H1 (cell line): ENCODE results near the gene RAP1A. TPM values are rescaled to one million over a fixed set of nuclear protein-coding genes. Genes with fewer than 3 reads are reported as not detected.
A peak's percentile ranks its signal among the peaks of the same experiment; 100 is the strongest.

Source experiments
- CTCF ChIA-PET: fragments of 300-600 bp; sonication (Branson Sonifier 250); formaldehyde crosslinking; loops from one replicate; lab custom pipeline; 2021; ENCODE audit not compliant: partially characterized antibody; lab: Charles Lee
- POLR2A ChIA-PET: fragments of 300-600 bp; sonication (Branson Sonifier 250); formaldehyde crosslinking; loops from one replicate; lab custom pipeline; 2021; ENCODE audit warnings: inconsistent platforms; ENCODE audit not compliant: partially characterized antibody; lab: Charles Lee
- DNase-seq, 2 experiments: peaks; one replicate each; pipeline versions ENCODE4 v3.0.0 to v3.0.0-alpha.2; 2010 to 2022; ENCODE audit warnings: low spot score in 2 of 2, low read depth in 1 of 2, mixed read lengths in 1 of 2
- FAIRE-seq: peaks from 2 replicates; lab custom pipeline; 2011; peaks lifted over from hg19 to GRCh38; lab: Jason Lieb, UNC
- H2AFZ ChIP-seq: 2 replicates; pipeline ENCODE4 v1.8.1; 2012; ENCODE audit warnings: low read length, inconsistent platforms
- H2AK5ac ChIP-seq: 2 replicates; pipeline ENCODE4 v1.6.1; 2013; ENCODE audit warnings: low read depth, low read length
- H2BK120ac ChIP-seq: replicated peaks from 2 replicates; pipeline ENCODE3; 2013; ENCODE audit warnings: low read depth, low read length, inconsistent platforms
- H2BK12ac ChIP-seq: 2 replicates; pipeline ENCODE4 v1.6.1; 2013; ENCODE audit warnings: low read depth, low read length
- H2BK15ac ChIP-seq: 2 replicates; pipeline ENCODE4 v1.6.1; 2013; ENCODE audit warnings: low read length
- H2BK20ac ChIP-seq: 2 replicates; pipeline ENCODE4 v1.6.1; 2013; ENCODE audit warnings: low read length
- H2BK5ac ChIP-seq: 2 replicates; pipeline ENCODE4 v1.6.1; 2013; ENCODE audit warnings: low read depth, low read length
- H3K14ac ChIP-seq: 2 replicates; pipeline ENCODE4 v1.6.1; 2013; ENCODE audit warnings: inconsistent platforms; ENCODE audit not compliant: insufficient read length
- H3K18ac ChIP-seq: 2 replicates; pipeline ENCODE4 v1.6.1; 2013; ENCODE audit warnings: low read length; ENCODE audit errors: extremely low read depth
- H3K23ac ChIP-seq: 2 replicates; pipeline ENCODE4 v1.6.1; 2013; ENCODE audit warnings: inconsistent platforms; ENCODE audit not compliant: insufficient read length
- H3K23me2 ChIP-seq: 2 replicates; pipeline ENCODE4 v1.6.1; 2013; ENCODE audit warnings: low read depth, low read length
- H3K27ac ChIP-seq: 2 replicates; pipeline ENCODE4 v1.6.1; 2011; ENCODE audit warnings: low read depth, low read length, inconsistent platforms
- H3K27me3 ChIP-seq, 4 experiments: replicated peaks in 1 of 4; 1 replicate in 1 of 4; 2 replicates in 3 of 4; pipeline versions ENCODE4 v1.6.1 to v1.8.1; 2011 to 2013; ENCODE audit warnings: low read length in 3 of 4, mild to moderate bottlenecking in 3 of 4, inconsistent platforms in 2 of 4, mixed read lengths in 2 of 4, moderate library complexity in 1 of 4; ENCODE audit not compliant: control insufficient read depth in 3 of 4, insufficient read depth in 3 of 4; ENCODE audit errors: extremely low read depth in 1 of 4
- H3K36me3 ChIP-seq, 4 experiments: 2 replicates each; pipeline versions ENCODE4 v1.6.1 to v1.8.1; 2011 to 2013; ENCODE audit warnings: mild to moderate bottlenecking in 4 of 4, low read length in 3 of 4, moderate library complexity in 2 of 4, control low read depth in 1 of 4, inconsistent platforms in 1 of 4; ENCODE audit not compliant: insufficient read depth in 4 of 4, control insufficient read depth in 2 of 4
- H3K4ac ChIP-seq: replicated peaks from 2 replicates; pipeline ENCODE3; 2013; ENCODE audit warnings: low read length, low read depth, mixed read lengths, inconsistent platforms; ENCODE audit not compliant: insufficient read length
- H3K4me1 ChIP-seq, 4 experiments: replicated peaks in 1 of 4; 1 replicate in 1 of 4; 2 replicates in 3 of 4; pipeline versions ENCODE4 v1.6.1 to v1.8.1; 2011 to 2013; ENCODE audit warnings: low read length in 3 of 4, inconsistent platforms in 2 of 4, mixed read lengths in 1 of 4; ENCODE audit not compliant: insufficient read depth in 4 of 4, control insufficient read depth in 3 of 4
- H3K4me2 ChIP-seq, 2 experiments: 2 replicates each; pipeline versions ENCODE4 v1.6.1 to v1.8.1; 2011 to 2013; ENCODE audit warnings: low read depth in 2 of 2, low read length in 2 of 2, control low read depth in 1 of 2, inconsistent platforms in 1 of 2, mild to moderate bottlenecking in 1 of 2; ENCODE audit not compliant: insufficient read depth in 1 of 2
- H3K4me3 ChIP-seq, 4 experiments: fragments of 200-600, 300-600 bp in 1 of 4; sonication (generic), shearing (Covaris generic), sonication (Bioruptor Twin) in 1 of 4; 2 replicates each; pipeline versions ENCODE4 v1.5.1 to v1.8.1; 2011 to 2016; ENCODE audit warnings: low read length in 4 of 4, low read depth in 3 of 4, control low read depth in 2 of 4, inconsistent platforms in 2 of 4, mild to moderate bottlenecking in 2 of 4, mixed read lengths in 1 of 4, moderate library complexity in 1 of 4; ENCODE audit not compliant: insufficient read depth in 2 of 4; ENCODE audit errors: extremely low read depth in 1 of 4
- H3K56ac ChIP-seq: replicated peaks from 2 replicates; pipeline ENCODE3; 2013; ENCODE audit warnings: low read depth, mild to moderate bottlenecking, mixed read lengths, low read length, inconsistent platforms; ENCODE audit not compliant: insufficient read length
- H3K79me1 ChIP-seq: 2 replicates; pipeline ENCODE4 v1.6.1; 2013; ENCODE audit warnings: low read depth, low read length, control low read depth
- H3K79me2 ChIP-seq, 2 experiments: 2 replicates each; pipeline versions ENCODE4 v1.6.1 to v1.8.1; 2012 to 2013; ENCODE audit warnings: low read length in 2 of 2, mild to moderate bottlenecking in 2 of 2, inconsistent platforms in 1 of 2; ENCODE audit not compliant: insufficient read depth in 2 of 2, control insufficient read depth in 1 of 2
- H3K9ac ChIP-seq, 4 experiments: replicated peaks in 1 of 4; 1 replicate in 1 of 4; 2 replicates in 3 of 4; pipeline versions ENCODE4 v1.6.1 to v1.8.1; 2011 to 2013; ENCODE audit warnings: low read depth in 3 of 4, low read length in 3 of 4, control low read depth in 2 of 4, mild to moderate bottlenecking in 2 of 4, moderate library complexity in 2 of 4, inconsistent platforms in 1 of 4; ENCODE audit errors: extremely low read depth in 1 of 4
- H3K9me3 ChIP-seq, 2 experiments: 2 replicates each; pipeline versions ENCODE4 v1.6.1 to v1.8.1; 2012 to 2013; ENCODE audit warnings: mild to moderate bottlenecking in 2 of 2, moderate library complexity in 2 of 2, control low read depth in 1 of 2, inconsistent platforms in 1 of 2, low read depth in 1 of 2, low read length in 1 of 2, mixed read lengths in 1 of 2; ENCODE audit not compliant: insufficient read depth in 2 of 2
- H4K20me1 ChIP-seq, 2 experiments: replicated peaks in 1 of 2; 2 replicates each; pipeline versions ENCODE3 to v1.8.1; 2011 to 2013; ENCODE audit warnings: inconsistent platforms in 2 of 2, low read length in 2 of 2, mild to moderate bottlenecking in 1 of 2; ENCODE audit not compliant: insufficient read depth in 2 of 2, control insufficient read depth in 1 of 2
- H4K5ac ChIP-seq: 2 replicates; pipeline ENCODE4 v1.6.1; 2013; ENCODE audit warnings: low read length, low read depth, mixed read lengths, inconsistent platforms; ENCODE audit not compliant: insufficient read length
- H4K8ac ChIP-seq: 2 replicates; pipeline ENCODE4 v1.8.0; 2013; ENCODE audit warnings: mild to moderate bottlenecking, moderate library complexity, low read length, inconsistent platforms; ENCODE audit not compliant: insufficient read depth; ENCODE audit errors: extremely low read depth
- H4K91ac ChIP-seq: replicated peaks from 2 replicates; pipeline ENCODE3; 2013; ENCODE audit warnings: low read length, mixed read lengths, inconsistent platforms; ENCODE audit not compliant: insufficient read length
- ASH2L ChIP-seq: fragments of 200-600, 300-600 bp; sonication (generic); IDR thresholded peaks from one replicate; pipeline ENCODE4 v1.7.1; 2017; ENCODE audit warnings: low read length
- FOSL1 ChIP-seq: IDR thresholded peaks from 2 replicates; pipeline ENCODE4 v1.6.1; 2011; ENCODE audit warnings: mild to moderate bottlenecking, low read depth, low read length, moderate library complexity; ENCODE audit not compliant: insufficient read depth
- GTF2F1 ChIP-seq: IDR thresholded peaks from 2 replicates; pipeline ENCODE4 v1.6.1; 2012; ENCODE audit warnings: low read depth, low read length, improper control_type of control experiment, borderline replicate concordance
- JUND ChIP-seq: IDR thresholded peaks from 2 replicates; pipeline ENCODE4 v1.6.1; 2011; ENCODE audit warnings: mild to moderate bottlenecking, improper control_type of control experiment, low read length
- PHF8 ChIP-seq: fragments of 200-600 bp; sonication (generic); conservative IDR thresholded peaks from 2 replicates; pipeline ENCODE4 v1.7.1; 2012; ENCODE audit warnings: low read depth, mild to moderate bottlenecking, inconsistent platforms, low read length, moderate library complexity
- POLR2AphosphoS5 ChIP-seq: IDR thresholded peaks from 2 replicates; pipeline ENCODE4 v1.6.1; 2011; ENCODE audit warnings: low read depth, low read length
- RAD21 ChIP-seq, 2 experiments: IDR thresholded peaks in 1 of 2; conservative IDR thresholded peaks in 1 of 2; 2 replicates each; pipeline ENCODE4 v1.6.1; 2011; ENCODE audit warnings: low read depth in 2 of 2, low read length in 2 of 2, improper control_type of control experiment in 1 of 2, inconsistent platforms in 1 of 2, mild to moderate bottlenecking in 1 of 2, moderate library complexity in 1 of 2
- RXRA ChIP-seq: IDR thresholded peaks from 2 replicates; pipeline ENCODE4 v1.6.1; 2011; ENCODE audit warnings: low read depth, mild to moderate bottlenecking, low read length, moderate library complexity; ENCODE audit not compliant: insufficient read depth
- SP2 ChIP-seq: IDR thresholded peaks from 2 replicates; pipeline ENCODE4 v1.6.1; 2012; ENCODE audit warnings: mild to moderate bottlenecking, low read length, inconsistent platforms
- SUZ12 ChIP-seq: fragments of 200-600 bp; sonication (generic); IDR thresholded peaks from 2 replicates; pipeline ENCODE4 v1.6.1; 2012; ENCODE audit warnings: mild to moderate bottlenecking, inconsistent platforms, low read length, moderate library complexity, mixed read lengths
- TAF1 ChIP-seq: IDR thresholded peaks from 2 replicates; pipeline ENCODE4 v1.6.1; 2011; ENCODE audit warnings: mild to moderate bottlenecking, low read depth, low read length
- WGBS, 2 experiments: shearing (Covaris generic) in 1 of 2; methylation state at CpG; one replicate each; pipeline versions ENCODE4 v1.1.6 to v1.1.7; 2013 to 2015; ENCODE audit warnings: low lambda C conversion rate in 2 of 2, mixed read lengths in 2 of 2, inconsistent platforms in 1 of 2, low coverage in 1 of 2, missing lambda C conversion rate in 1 of 2; ENCODE audit not compliant: insufficient replicate concordance in 2 of 2, insufficient coverage in 1 of 2, insufficient read length in 1 of 2; ENCODE audit errors: extremely low coverage in 1 of 2, missing lambda C conversion rate in 1 of 2; 5-methylcytosine and 5-hydroxymethylcytosine counted together
- polyA plus RNA-seq, 7 experiments: library from polyadenylated mRNA; depleted of rRNA in 3 of 7; stranded (reverse) in 5 of 7; unstranded in 2 of 7; fragments of >200 nt in 5 of 7; fragments of 200-250 nt in 2 of 7; gene quantifications; 1 replicate in 5 of 7; 2 replicates in 1 of 7; 4 replicates in 1 of 7; pipeline versions ENCODE4 v1.2.1 to v1.2.3, GENCODE V29; 2011 to 2013; ENCODE audit warnings: missing spikeins in 2 of 7, mixed read lengths in 2 of 7
- total RNA-seq: library from RNA; stranded (reverse); fragmentation: NEBNext Ultra II Directional; extraction: Animal tissue kit (Norgen Biotek cat#: 25700); gene quantifications from 2 replicates; pipeline ENCODE4 v1.2.1, GENCODE V29; 2021

RAP1A gene
- total and polyA plus RNA-seq, 2 of the 8 experiments (the other 6 are each of a cell fraction or from before 2014, with no cell fraction given), result 10.9 to 35.8 TPM

DNA sequence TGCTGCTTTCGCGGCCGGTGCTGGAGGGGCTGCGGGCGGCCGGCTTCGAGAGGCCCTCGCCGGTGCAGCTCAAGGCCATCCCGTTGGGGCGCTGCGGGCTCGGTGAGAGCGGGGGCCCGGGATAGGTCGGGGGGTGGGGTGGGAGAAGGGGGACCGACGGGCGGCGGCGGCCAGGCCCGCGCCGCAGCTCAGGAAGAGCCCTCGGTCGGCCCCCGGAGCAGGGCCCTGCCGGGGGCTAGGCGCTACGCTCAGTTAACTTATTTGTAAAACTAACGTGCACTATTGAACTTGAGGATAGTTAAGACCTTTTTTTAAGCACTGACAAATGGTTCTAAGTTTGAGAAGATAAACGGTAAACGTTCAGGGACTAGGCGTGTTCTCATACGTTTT is 136.5 kb downstream of the RAP1A start:
- Histone ChIP-seq H3K4me3 (peak overlapping the region; percentile 89 to 93 (median 91)), H2BK120ac (no peak overlapping the region), H4K5ac (peak overlapping the region; percentile 61), H2BK5ac (peak overlapping the region; percentile 57; the same call in 1 of the 2 replicates), H4K91ac (peak overlapping the region; percentile 71), H3K23me2 (0 out of 2 replicates have a peak, but pooled peaks cover 2% of the 10 kb centered on the region), H3K79me2 (peaks cover 3 to 32% of the 10 kb centered on the region in 2 experiments; a peak in 3 of 4 replicates), H3K27me3 (no peaks in the 10 kb centered on the region), H2BK15ac (no peak overlapping the region), H4K8ac (peak overlapping the region; percentile 93; the same call in 1 of the 2 replicates), H3K23ac (no peak overlapping the region), H2AK5ac (no peak overlapping the region), H2BK20ac (no peak overlapping the region), H2AFZ (no peak overlapping the region; the same call in 1 of the 2 replicates), H3K18ac (peak overlapping the region; percentile 62; the same call in 1 of the 2 replicates), H2BK12ac (no peak overlapping the region), H3K4me1 (peaks cover 0 to 3% (median 0%) of the 10 kb centered on the region in 4 experiments; a peak in 1 of 7 replicates), H4K20me1 (no peaks in the 10 kb centered on the region), H3K4ac (no peak overlapping the region), H3K4me2 (peak overlapping the region; percentile 91 to 92), H3K36me3 (peaks cover 4 to 32% (median 10%) of the 10 kb centered on the region in 4 experiments; a peak in 7 of 8 replicates), H3K27ac (peak overlapping the region; percentile 86; the same call in 1 of the 2 replicates), H3K9ac (peak overlapping the region; percentile 82 to 97 (median 96); a peak in 6 of 7 replicates), H3K56ac (peak overlapping the region; percentile 73), H3K79me1 (peaks cover 2% of the 10 kb centered on the region; the same call in 1 of the 2 replicates), H3K9me3 (no peaks in the 10 kb centered on the region), H3K14ac (no peak overlapping the region)
- WGBS, 2 experiments, result 2% methylated on average over 25 of the region's 35 CpGs; no CpG with 5 or more reads in 1 of the 2 experiments
- TF ChIP-seq ASH2L, result no peak
- TF ChIP-seq RXRA, result no peak
- TF ChIP-seq PHF8, result no peak
- no peak for TF ChIP-seq RAD21 (IDR thresholded peaks at IDR 0.05 in 1 of 2, conservative IDR thresholded peaks at IDR 0.05 in 1 of 2; ENCODE audit: low read depth in 2 of 2, low read length in 2 of 2)
- no peak for TF ChIP-seq SUZ12
- TF ChIP-seq JUND, result no peak
- no peak for TF ChIP-seq POLR2AphosphoS5
- no peak for TF ChIP-seq TAF1
- TF ChIP-seq SP2, result no peak
- no peak for TF ChIP-seq FOSL1
- no peak for TF ChIP-seq GTF2F1
- CTCF ChIA-PET, result interaction anchor here (0.9 to 40.4 kb wide), 6 partner anchors 11 to 275 kb away, joined by 3 to 1070 read pairs (median 16); partner anchors contain the start of gene INKA2
- POLR2A ChIA-PET, result interaction anchor here (0.9 to 4.3 kb wide), 10 partner anchors 9 to 248 kb away, joined by 3 to 47 read pairs (median 6); partner anchors contain the start of gene INKA2
- FAIRE-seq (no peak), DNase-seq (no peak)
